GM18499 (cell line): Measurements from ENCODE around the gene MKRN2.

Experiments
- ATAC-seq: cut with Tn5 transposase; IDR thresholded peaks from one replicate; pipeline ENCODE4 v1.9.1; 2021; ENCODE audit warnings: moderate number of reproducible peaks; ENCODE audit not compliant: insufficient read depth, unreplicated experiment

The MKRN2 gene

GRCh38 chr3:12585181-12585580 is 28.3 kb downstream of the MKRN2 start:
- no peak for ATAC-seq

GRCh38 chr3:12585970-12586369 is 29.1 kb downstream of the MKRN2 start:
- no peak for ATAC-seq

DNA sequence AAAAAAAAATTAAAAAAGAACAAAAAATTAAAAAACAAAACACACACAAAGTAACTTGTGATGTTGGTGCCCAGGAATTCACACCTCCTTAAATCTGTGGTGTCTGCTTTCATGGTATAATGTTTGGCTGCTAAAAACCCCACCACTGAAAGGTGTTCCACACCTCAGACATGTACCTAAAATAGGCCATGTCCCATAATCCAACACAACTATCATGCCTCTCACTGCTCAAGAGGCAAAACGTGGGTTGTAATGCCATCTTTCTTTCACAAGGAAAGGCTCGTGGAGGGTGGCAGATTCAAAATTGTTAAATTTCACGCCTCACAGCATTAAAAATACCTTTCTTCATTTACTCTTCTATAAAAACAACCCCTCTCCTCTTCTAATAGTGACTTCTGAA is 29.5 kb downstream of the MKRN2 start:
- ATAC-seq = no peak

DNA sequence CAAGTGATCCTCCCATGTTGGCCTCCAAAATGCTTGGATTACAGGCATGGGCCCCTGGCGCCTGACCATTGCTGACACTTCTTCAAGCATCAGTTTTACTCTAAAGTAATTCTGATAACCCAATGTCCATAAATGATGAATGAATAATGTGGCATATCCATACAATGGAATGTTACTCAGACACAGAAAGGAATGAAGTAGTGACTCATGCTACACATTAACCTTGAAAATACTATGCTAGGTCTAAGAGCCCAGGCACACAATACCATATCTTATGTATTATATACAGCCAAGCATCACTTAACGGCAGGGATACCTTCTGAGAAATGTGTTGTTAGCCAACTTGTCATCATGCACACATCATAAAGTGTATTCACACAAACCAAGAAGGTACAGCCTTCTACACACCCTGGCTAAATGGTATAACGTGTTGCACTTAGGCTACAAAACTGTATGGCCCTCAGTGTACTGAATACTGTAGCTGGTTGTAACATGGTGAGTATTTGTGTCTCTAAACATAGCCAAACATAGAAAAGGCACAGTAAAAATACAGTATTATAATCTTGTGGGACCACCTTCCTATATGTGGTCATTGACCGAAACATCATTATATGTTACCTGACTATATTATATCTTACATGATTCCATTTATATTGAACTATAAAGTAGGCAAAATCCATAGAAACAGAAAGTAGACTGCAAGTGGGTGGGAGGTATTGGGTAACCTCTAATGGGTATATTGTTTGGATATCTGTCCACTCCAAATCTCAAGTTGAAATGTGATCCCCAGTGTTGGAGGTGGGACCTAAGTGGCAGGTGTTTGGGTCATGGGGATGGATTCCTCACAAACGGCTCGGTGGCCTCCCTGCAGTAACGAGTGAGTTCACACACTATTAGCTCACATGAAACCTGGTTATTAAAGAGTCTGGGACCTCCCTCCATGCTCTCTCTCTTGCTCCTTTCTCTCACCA is 31.4 kb downstream of the MKRN2 start:
- no peak for ATAC-seq

DNA sequence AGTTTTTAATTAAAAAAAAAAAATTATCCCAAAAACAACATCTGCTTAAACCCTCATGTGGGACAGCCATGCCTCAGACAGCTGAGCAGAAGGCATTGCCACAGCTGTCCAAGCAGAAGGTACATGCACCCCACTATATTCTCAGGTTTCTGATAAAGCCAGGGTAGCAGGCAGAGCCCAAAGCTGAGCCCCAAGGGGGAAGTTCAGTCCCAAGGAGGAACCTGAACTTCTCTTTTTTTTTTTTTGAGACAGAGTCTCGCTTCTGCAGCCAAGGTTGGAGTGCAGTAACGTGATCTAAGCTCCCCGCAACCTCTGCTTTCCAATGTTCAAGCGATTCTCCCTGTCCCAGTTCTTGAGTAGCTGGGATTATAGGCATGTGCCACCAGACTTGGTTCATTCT is 33.2 kb downstream of the MKRN2 start:
- no peak for ATAC-seq

DNA sequence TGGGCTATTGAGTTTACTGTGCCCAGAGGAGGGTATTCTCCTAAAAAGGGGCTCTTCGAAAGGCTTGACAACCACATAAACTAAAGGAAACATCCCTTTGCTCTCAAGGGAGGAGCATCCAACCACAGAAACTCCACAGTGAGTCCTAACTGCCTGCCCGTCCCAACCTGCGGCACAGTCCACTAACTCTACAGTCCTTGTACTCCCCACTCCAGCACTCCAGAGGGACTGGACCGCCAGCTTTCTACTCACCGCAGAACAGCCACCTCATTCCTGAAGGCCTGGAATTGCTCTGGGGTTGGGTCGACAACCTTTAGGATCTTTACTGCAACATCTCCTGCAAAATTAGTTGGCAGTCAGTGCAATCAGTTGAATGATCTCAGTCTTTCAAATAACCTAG is 34.6 kb downstream of the MKRN2 start:
- no peak for ATAC-seq

DNA sequence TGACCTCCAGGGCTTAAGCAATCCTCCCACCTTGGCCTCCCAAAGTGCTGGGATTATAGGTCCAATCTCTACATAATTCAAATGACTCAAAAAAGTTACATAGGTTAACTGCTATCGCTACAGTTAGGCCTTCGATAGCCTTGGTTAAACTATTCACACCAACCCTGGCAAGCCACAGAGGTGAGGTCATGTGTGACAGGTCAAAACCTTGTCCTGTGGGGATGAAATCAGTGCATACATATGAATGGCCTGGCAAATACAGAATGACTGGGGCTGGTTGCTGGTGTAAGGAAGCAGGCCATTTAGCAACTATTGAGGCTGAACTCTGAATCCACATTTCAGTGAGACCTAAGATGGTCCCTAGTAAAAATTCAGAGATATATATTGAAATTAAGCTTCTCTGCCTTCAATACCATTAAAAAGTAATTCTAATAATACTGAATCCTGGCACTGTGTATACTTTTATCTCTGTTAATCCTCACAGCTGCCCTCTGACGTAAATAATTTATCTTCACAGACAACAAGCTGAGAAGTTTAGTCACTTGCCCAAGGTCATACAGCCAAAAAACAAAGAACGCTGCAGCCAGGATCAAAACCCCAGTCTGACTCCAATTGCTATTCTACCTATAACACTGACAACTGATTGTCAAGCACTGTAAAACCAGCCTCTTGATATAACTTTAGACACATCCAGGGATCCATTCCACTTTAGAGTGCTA is 35.3 kb downstream of the MKRN2 start:
- ATAC-seq = no peak

- ATAC-seq = no peak
These were observed 36.6 kb downstream of the MKRN2 start for GRCh38 chr3:12593473-12593872.

GRCh38 chr3:12598890-12599289 is 42.0 kb downstream of the MKRN2 start:
- no peak for ATAC-seq

DNA sequence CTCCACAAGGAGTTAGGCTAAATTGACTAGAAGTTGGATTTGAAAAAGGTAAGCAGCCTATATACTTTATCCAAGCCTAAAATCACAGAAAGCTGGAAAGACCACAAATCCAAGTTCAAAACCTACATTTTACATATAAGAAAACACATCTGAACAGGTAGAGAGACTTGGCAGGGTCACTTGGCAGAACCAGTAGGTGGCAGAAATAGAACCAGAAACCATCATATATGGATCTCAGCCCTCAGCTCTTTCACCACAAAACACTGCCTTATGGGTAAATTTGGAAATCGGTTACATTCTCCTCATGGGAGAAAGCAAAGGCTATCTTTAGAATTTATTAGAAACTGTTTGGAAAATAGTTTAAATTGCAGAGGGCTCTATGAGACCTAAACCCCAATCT is 44.2 kb downstream of the MKRN2 start:
- ATAC-seq = no peak

DNA sequence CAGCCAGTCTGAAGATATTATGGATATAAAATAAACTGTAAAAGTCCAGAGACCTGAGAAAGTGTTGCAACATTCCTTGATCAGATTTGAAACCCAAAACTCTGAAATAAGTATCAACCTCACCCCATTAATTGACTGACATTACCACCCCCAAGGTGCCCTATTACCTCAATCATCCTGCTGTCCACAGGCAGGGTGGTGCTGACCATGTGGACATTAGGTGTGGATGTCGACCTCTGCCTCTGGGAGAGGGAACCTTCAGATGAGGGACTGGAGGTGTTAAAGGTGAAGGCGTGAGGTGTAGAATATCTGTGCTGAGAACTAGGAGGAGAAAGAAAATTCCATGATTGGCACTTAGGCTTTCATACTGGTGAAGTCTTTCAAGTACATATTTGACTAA is 47.1 kb downstream of the MKRN2 start:
- ATAC-seq = no peak

DNA sequence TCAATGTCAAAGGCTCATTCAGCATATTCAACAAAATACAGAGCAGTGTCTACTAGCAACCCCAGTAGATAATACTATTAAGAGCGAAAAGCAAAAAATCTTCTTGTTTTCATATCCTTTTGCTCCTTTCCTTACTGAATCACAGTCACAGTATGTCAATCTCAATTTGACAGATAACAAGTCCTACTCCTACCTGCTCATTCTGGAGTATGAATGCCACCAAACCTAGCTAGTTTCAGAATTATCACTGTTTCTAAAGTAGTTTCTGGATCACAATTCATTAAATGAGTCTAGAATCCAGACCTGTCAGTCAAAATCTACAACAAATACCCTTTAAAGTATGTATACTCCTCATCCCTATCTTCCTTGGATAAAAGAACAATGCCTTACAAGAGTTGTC is 51.5 kb downstream of the MKRN2 start:
- ATAC-seq = no peak

DNA sequence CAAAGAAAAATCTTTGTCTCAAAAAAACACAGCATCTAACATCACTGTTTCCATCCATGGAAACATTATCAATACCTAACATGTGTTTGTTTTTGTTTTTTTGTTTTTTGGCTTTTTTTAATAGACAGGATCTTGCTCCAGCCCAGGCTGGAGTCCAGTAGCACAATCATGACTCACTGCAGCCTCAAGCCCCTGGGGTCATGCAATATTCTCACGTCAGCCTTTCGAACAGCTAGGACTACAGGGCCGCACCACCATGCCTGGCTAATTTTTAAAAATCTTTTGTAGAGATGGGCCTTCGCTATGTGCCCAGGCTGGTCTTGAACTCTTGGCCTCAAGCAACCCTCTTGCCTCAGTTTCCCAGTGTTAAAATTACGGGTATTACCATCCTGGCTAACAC is 54.2 kb downstream of the MKRN2 start:
- no peak for ATAC-seq

DNA sequence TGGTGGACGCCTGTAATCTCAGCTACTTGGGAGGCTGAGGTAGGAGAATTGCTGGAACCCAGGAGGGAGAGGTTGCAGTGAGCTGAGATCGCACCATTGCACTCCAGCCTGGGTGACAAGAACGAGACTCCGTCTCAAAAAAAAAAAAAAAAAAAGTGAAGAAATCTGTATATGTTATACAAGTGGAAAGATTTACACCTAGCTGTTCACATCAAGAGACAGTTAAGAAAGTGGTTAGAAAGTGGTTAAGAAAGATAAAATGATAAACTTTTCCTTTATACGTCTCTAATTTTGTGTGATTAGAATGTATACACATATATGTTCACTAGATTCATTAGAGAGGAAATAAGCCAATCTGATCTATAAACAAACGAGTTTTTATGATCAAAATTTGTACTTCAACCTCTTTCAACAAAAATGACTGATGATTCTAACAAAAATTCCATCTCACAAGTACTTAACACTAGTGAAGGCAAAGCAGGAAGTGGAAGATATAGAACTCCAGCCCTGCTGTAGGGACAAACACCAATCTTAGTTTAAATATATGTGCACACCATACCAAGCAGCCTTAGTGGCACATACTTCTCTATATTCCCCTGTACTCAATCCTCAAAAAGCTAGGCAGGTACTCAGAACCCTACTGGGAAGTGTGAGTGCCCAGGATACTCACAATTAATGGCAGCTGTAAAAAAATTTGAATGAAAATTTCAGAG is 55.8 kb downstream of the MKRN2 start:
- ATAC-seq = no peak

DNA sequence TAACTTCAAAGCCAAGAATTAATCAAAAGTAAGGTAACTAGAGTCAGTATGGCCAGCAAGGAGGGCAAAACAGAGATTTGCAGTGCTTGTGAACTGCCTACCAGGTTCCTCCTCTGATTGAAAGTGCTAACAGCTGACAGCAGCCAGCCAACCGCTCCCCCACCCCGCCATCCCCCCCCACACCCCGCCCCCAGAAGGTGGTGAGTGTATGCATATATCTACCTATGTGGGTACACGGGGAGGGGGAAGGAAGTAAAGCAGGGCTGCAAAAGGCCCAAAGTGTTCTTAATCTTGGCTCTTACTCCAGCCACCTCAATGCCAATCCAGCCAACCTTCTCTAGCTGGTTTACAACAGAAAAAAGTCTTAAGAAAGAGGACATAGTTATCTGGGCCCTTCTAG is 56.4 kb downstream of the MKRN2 start:
- no peak for ATAC-seq

DNA sequence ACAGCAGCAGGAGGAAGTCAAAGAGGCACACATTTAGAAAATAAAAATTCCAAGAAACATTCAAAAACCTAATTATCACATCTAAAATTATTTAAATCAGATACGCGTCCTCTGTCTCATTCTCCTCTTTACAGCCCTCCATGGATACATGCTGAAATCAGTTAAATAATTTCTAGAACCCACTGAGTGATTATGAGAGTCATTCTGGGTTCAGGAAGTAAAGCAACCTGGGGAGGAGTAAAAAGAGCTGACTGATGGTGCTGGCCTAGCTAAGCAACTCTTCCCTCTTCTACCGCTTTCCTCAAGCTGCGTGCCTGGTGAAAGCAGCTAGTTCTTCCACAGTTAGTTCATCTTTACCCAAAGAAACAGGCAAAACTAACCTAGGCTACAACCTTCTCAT is 58.4 kb downstream of the MKRN2 start:
- no peak for ATAC-seq

DNA sequence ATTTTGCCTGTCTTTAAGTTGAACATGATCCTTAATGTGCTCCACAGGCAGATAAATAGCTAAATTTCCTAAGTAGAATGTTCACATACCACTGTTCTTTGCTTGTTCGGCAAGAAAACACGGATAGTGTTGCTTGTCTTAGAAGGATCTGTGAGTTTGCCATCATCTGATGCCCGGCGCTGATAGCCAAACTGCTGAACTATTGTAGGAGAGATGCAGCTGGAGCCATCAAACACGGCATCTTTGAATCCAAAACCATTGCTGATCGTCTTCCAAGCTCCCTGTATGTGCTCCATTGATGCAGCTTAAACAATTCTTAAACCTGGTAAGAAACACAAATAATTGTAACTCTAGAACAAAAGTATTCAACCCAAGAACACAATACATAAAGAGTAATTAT is 61.5 kb downstream of the MKRN2 start:
- no peak for ATAC-seq

DNA sequence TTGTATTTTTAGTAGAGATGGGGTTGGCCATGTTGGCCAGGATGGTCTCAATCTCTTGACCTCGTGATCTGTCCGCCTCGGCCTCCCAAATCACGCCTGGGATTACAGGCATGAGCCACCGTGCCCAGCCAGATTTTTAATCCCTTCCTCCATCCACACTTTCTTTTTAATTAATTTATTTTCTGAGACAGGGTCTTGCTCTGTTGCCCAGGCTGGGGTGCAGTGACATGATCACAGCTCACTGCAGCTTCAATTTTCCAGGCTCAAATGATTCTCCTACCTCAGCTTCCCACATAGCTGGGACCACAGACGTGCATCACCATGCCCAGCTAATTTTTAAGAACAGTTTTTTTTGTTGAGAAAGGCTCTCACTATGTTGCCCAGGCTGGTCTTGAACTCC is 63.4 kb downstream of the MKRN2 start:
- no peak for ATAC-seq

- ATAC-seq = no peak
These were observed 63.8 kb downstream of the MKRN2 start for GRCh38 chr3:12620729-12621128.

GRCh38 chr3:12622335-12622734 is 65.4 kb downstream of the MKRN2 start:
- ATAC-seq = no peak

DNA sequence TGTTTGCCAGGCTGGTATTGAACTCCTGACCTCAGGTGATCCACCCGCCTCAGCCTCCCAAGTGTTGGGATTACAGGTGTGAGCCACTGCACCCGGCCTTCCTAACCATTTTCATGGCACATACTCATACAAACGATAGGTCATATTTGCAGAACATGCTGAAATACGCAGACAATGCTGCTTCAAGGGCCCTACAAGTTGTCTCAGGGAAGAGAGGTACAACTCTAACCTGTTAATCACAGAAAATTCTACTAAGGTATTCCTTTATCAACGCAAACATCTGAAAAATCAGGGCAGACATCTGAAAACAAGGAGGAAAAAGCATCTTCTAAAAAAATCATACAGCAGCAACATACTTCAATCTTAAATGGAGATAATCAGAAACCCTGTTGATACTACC is 67.2 kb downstream of the MKRN2 start:
- no peak for ATAC-seq
